ENCODE data around the gene SLC9C2.
"Not testable (repeated sequence)": the region's sequence is repeated elsewhere in the genome, so short reads cannot be mapped to it uniquely, and the experiment has no call there.

The SLC9C2 gene

GRCh38 chr1:173495609-173496267 lies 107.1 kb downstream of the SLC9C2 start:
- Mint-ChIP-seq H3K27me3 (no peaks in the 10 kb centered on the region), H3K4me1 (peaks cover 4% of the 10 kb centered on the region), H3K9me3 (peaks cover 6% of the 10 kb centered on the region), H3K36me3 (no peaks in the 10 kb centered on the region), H3K27ac (no peak overlapping the region), H3K4me3 (no peak overlapping the region)
- CTCF ChIA-PET, result interaction anchor here (0.9 kb wide), 1 partner anchor 11 kb away, joined by 3 read pairs; no protein-coding TSS in a partner anchor
- DNase-seq, result no peak

GRCh38 chr1:173493125-173493524 lies 109.7 kb downstream of the SLC9C2 start:
- H3K9me3 Mint-ChIP-seq, H3K27ac Mint-ChIP-seq, DNase-seq, H3K27me3 Mint-ChIP-seq, CTCF ChIA-PET, H3K4me1 Mint-ChIP-seq, H3K4me3 Mint-ChIP-seq: not testable (repeated sequence)
- H3K36me3 Mint-ChIP-seq, result peaks cover 21% of the 10 kb centered on the region

GRCh38 chr1:173491508-173491907 lies 111.4 kb downstream of the SLC9C2 start:
- Mint-ChIP-seq H3K9me3 (peaks cover 2% of the 10 kb centered on the region), H3K4me1 (peaks cover 4% of the 10 kb centered on the region), H3K27ac (no peak overlapping the region), H3K27me3 (no peaks in the 10 kb centered on the region), H3K36me3 (peaks cover 33% of the 10 kb centered on the region), H3K4me3 (no peak overlapping the region)
- CTCF ChIA-PET, result no interaction called here
- no peak for DNase-seq

GRCh38 chr1:173489929-173490328 lies 112.9 kb downstream of the SLC9C2 start:
- Mint-ChIP-seq H3K27me3 (no peaks in the 10 kb centered on the region), H3K27ac (no peak overlapping the region), H3K36me3 (peaks cover 47% of the 10 kb centered on the region), H3K4me1 (peaks cover 4% of the 10 kb centered on the region), H3K9me3 (peaks cover 2% of the 10 kb centered on the region), H3K4me3 (no peak overlapping the region)
- CTCF ChIA-PET, result no interaction called here
- DNase-seq, result no peak

- H3K4me3 Mint-ChIP-seq, result no peak overlapping the region
- no peak for DNase-seq
- H3K36me3 Mint-ChIP-seq, result peaks cover 55% of the 10 kb centered on the region
- no peak overlapping the region for H3K27ac Mint-ChIP-seq
- H3K27me3 Mint-ChIP-seq, result no peaks in the 10 kb centered on the region
- CTCF ChIA-PET, result no interaction called here
- peaks cover 2% of the 10 kb centered on the region for H3K9me3 Mint-ChIP-seq
- H3K4me1 Mint-ChIP-seq, result peaks cover 4% of the 10 kb centered on the region
Observed at GRCh38 chr1:173489149-173489600, 113.7 kb downstream of the SLC9C2 start.

- DNase-seq, result no peak
- H3K4me3 Mint-ChIP-seq, result no peak overlapping the region
- peaks cover 59% of the 10 kb centered on the region for H3K36me3 Mint-ChIP-seq
- H3K4me1 Mint-ChIP-seq, result peaks cover 4% of the 10 kb centered on the region
- peak overlapping the region; percentile 17 for H3K27ac Mint-ChIP-seq
- no peaks in the 10 kb centered on the region for H3K27me3 Mint-ChIP-seq
- H3K9me3 Mint-ChIP-seq, result no peaks in the 10 kb centered on the region
- CTCF ChIA-PET, result interaction anchor here (0.6 to 0.9 kb wide), 2 partner anchors 9 to 99 kb away, joined by 3 read pairs; no protein-coding TSS in a partner anchor
Observed at GRCh38 chr1:173488001-173488400, 114.9 kb downstream of the SLC9C2 start.

- Mint-ChIP-seq H3K4me3 (no peak overlapping the region), H3K36me3 (peaks cover 79% of the 10 kb centered on the region), H3K27ac (no peak overlapping the region), H3K4me1 (peaks cover 8% of the 10 kb centered on the region), H3K9me3 (no peaks in the 10 kb centered on the region), H3K27me3 (no peaks in the 10 kb centered on the region)
- CTCF ChIA-PET, result no interaction called here
- no peak for DNase-seq
Observed at GRCh38 chr1:173485401-173485800, 117.5 kb downstream of the SLC9C2 start.

- H3K36me3 Mint-ChIP-seq, result peaks cover 80% of the 10 kb centered on the region
- no peaks in the 10 kb centered on the region for H3K9me3 Mint-ChIP-seq
- CTCF ChIA-PET, result no interaction called here
- DNase-seq, result no peak
- H3K27ac Mint-ChIP-seq, result no peak overlapping the region
- no peaks in the 10 kb centered on the region for H3K27me3 Mint-ChIP-seq
- H3K4me1 Mint-ChIP-seq, result peaks cover 20% of the 10 kb centered on the region
- no peak overlapping the region for H3K4me3 Mint-ChIP-seq
Observed at GRCh38 chr1:173484276-173484675, 118.6 kb downstream of the SLC9C2 start.

- Mint-ChIP-seq H3K4me1 (peaks cover 36% of the 10 kb centered on the region), H3K27me3 (no peaks in the 10 kb centered on the region), H3K9me3 (no peaks in the 10 kb centered on the region), H3K4me3 (no peak overlapping the region), H3K27ac (no peak overlapping the region), H3K36me3 (peaks cover 65% of the 10 kb centered on the region)
- no peak for DNase-seq
- CTCF ChIA-PET, result no interaction called here
Observed at GRCh38 chr1:173482683-173483082, 120.2 kb downstream of the SLC9C2 start.

- DNase-seq, result no peak
- no peaks in the 10 kb centered on the region for H3K27me3 Mint-ChIP-seq
Observed at GRCh38 chr1:173481195-173481772, 121.6 kb downstream of the SLC9C2 start.

GRCh38 chr1:173479649-173480048 lies 123.2 kb downstream of the SLC9C2 start:
- Mint-ChIP-seq H3K4me1 (peaks cover 51% of the 10 kb centered on the region), H3K9me3 (no peaks in the 10 kb centered on the region), H3K27me3 (no peaks in the 10 kb centered on the region), H3K4me3 (no peak overlapping the region), H3K27ac (no peak overlapping the region), H3K36me3 (peaks cover 43% of the 10 kb centered on the region)
- CTCF ChIA-PET, result no interaction called here
- no peak for DNase-seq

More at GRCh38 chr1:173481195-173481772, 121.6 kb downstream of the SLC9C2 start:
- H3K9me3 Mint-ChIP-seq, result no peaks in the 10 kb centered on the region
- H3K4me1 Mint-ChIP-seq, result peaks cover 36% of the 10 kb centered on the region
- no peak overlapping the region for H3K4me3 Mint-ChIP-seq
- no peak overlapping the region for H3K27ac Mint-ChIP-seq
- CTCF ChIA-PET, result no interaction called here
- H3K36me3 Mint-ChIP-seq, result peaks cover 54% of the 10 kb centered on the region

- CTCF ChIA-PET, result interaction anchor here (0.6 to 1.5 kb wide), 5 partner anchors 10 to 736 kb away, joined by 3 to 5 read pairs (median 3); no protein-coding TSS in a partner anchor
- H3K27ac Mint-ChIP-seq, result peak overlapping the region; percentile 89
- peaks cover 64% of the 10 kb centered on the region for H3K4me1 Mint-ChIP-seq
- H3K4me3 Mint-ChIP-seq, result peak overlapping the region; percentile 70
- H3K27me3 Mint-ChIP-seq, result no peaks in the 10 kb centered on the region
- no peak for DNase-seq
- peaks cover 46% of the 10 kb centered on the region for H3K36me3 Mint-ChIP-seq
- peaks cover 1% of the 10 kb centered on the region for H3K9me3 Mint-ChIP-seq
Observed at GRCh38 chr1:173478094-173478674, 124.7 kb downstream of the SLC9C2 start.

GRCh38 chr1:173477286-173478093 lies 125.4 kb downstream of the SLC9C2 start, which contains the start of gene PRDX6:
TSS of gene PRDX6 (plus strand) at chr1:173477335. CDS start at chr1:173477398, 63 bp downstream.
- DNase-seq, result peak; percentile 90
- Mint-ChIP-seq H3K27ac (peak within 1 kb of the TSS; percentile 96), H3K36me3 (peaks cover 45% of the 10 kb centered on the region)

More at GRCh38 chr1:173477286-173478093, 125.4 kb downstream of the SLC9C2 start, which contains the start of gene PRDX6:
- CTCF ChIA-PET, result interaction anchor here (0.6 to 2.4 kb wide), 5 partner anchors 10 to 735 kb away, joined by 3 to 14 read pairs (median 4); no protein-coding TSS in a partner anchor
- H3K27me3 Mint-ChIP-seq, result no peaks in the 10 kb centered on the region
- peak within 1 kb of the TSS; percentile 88 for H3K4me3 Mint-ChIP-seq
- H3K4me1 Mint-ChIP-seq, result peaks cover 64% of the 10 kb centered on the region
- H3K9me3 Mint-ChIP-seq, result peaks cover 2% of the 10 kb centered on the region
